GM21390 (cell line): ENCODE data around the gene UMAD1.
A peak's percentile ranks its signal among the peaks of the same experiment; 100 is the strongest.
"Not testable (repeated sequence)": the region's sequence is repeated elsewhere in the genome, so short reads cannot be mapped to it uniquely, and the experiment has no call there.

Experiments
- ATAC-seq: cut with Tn5 transposase; IDR thresholded peaks from one replicate; pipeline ENCODE4 v1.9.1; 2021; ENCODE audit not compliant: unreplicated experiment

Gene UMAD1

GRCh38 chr7:7652798-7653540 is 12.4 kb downstream of the UMAD1 start:
- no peak for ATAC-seq

DNA sequence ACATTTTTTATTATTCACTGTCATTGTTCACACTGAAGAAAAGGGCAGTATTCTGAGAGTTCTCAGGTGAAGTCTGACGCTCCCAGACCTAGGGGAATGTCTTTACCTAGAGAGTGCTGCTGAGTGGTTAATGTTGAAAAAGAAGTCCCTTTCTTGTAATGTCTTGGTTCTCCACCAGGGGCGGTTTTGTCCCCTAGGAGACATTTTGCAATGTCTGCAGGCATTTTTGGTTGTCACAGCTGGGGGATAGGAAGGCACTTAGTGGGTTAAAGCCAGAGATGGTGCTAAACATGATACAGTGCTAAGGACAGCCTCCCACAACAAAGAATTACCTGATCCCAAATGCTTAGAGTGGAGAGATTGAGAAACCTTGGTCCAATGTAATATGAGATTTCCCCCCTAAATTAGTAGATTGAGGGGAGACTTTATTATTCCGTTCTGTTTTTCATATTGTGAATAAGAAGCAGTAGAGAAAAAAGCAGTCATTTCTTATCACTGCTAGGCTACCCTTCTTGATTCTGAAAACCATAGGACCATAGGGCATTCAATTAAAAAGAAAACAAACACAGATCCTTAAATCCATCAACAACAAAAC is 13.1 kb downstream of the UMAD1 start:
- ATAC-seq = no peak

DNA sequence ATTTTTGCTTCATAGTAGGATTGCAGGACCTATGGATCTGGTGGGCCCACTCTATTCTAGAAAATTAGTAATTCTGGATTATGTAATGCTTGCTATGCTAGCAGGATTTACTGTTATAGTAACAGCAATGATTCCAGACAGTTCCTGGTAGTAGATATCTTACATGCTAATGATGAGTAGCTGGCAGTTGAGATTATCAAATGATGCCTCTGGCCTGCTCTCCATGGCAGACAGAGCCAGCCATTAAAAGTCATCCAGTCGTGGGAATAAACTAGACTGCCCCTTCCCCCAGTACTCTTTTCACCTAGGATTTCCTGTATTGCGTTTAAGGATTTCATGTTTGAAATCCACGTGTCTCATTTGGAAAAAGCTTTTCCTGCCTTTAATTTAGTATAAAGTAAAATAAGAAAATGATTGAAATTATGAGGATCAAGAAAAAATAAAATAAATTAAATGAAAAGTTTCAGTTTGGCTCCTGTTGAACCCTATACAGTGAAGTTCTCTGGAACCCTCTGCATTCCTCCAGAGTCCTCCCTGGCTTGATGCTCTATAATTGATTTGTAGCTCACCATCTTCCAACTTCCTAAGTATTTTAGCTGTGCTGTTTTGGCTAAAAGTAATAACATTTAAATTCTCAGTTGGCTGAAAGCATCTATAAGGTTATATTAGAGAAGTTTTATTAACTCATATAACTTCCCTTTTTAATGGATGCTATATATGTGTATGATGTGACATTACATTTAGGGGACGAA is 14.6 kb downstream of the UMAD1 start:
- no peak for ATAC-seq

- ATAC-seq = not testable (repeated sequence)
Observed at GRCh38 chr7:7656459-7656858, 15.9 kb downstream of the UMAD1 start.

DNA sequence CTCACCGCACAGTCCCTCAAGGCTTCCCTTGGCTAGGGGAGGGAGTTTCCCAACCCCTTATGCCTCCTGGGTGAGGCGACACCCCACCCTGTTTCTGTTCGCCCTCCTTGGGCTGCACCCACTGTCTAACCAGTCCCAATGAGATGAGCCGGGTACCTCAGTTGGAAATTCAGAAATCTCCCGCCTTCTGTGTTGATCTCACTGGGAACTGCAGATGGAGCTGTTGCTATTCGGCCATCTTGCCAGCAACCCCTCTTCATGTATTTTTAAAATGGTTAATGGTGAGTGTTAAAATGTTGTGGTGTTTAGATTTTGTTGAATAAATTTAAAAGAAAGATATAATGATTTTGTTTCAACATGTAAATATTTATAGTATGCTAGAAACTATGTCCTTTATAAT is 22.0 kb downstream of the UMAD1 start:
- no peak for ATAC-seq

GRCh38 chr7:7664291-7664690 is 23.7 kb downstream of the UMAD1 start:
- no peak for ATAC-seq

GRCh38 chr7:7665031-7665430 is 24.5 kb downstream of the UMAD1 start:
- ATAC-seq = no peak

DNA sequence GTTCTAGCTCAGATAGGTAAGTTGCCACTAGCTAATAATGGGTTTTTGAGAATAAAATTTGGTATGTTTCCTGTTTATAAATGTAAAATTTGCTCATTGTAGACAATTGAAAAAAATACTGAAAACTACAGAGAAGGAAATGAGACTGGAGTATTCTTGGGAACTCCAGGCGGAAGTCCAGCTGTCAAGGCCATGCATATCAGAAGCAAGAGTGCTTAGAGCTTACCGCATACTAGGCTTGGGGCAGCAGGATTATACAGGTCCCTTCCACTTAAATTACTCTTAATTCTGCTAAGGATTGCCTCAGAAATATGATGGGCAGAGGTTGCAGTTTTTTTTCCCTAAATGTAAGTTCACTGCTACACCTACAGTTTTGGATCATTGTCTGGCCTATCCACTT is 26.6 kb downstream of the UMAD1 start:
- no peak for ATAC-seq

DNA sequence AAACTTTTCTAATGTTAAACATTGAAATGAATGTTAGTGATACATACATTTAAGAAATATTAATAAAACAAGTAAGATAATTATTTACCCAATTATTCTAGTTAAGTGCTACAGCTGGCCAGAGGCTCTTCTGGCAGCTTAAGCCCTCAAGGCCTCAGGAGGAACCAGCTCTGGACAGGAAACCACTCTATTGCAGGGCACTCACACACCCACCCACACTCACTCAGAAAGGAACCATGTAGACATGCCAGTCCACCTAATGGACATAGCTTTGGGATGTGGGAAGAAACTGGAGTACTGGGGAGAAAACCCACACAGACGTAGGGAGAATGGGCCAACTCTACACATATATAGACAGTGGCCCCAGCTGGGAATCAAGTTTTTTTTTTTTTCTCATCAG is 28.2 kb downstream of the UMAD1 start:
- ATAC-seq = no peak

GRCh38 chr7:7670490-7670889 is 29.9 kb downstream of the UMAD1 start:
- ATAC-seq = no peak

DNA sequence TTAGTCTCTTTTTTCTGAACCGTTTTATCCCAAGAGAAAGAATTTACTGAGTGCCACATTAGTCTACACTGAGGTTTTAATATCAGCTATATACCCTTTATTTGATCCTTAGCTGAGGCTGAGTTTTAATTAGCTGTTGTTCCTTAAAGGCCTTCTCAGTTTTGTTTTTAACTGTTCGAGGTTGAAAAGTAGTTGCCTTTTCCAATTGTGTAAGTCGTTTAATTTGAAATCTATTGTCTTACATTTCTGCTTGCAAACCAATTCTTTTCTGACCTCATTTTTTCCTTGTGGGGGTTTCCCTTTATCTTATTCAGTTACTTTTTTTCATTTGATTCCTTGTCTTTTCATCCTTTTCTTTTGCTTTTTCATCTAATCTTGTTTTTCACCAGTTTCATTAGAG is 30.8 kb downstream of the UMAD1 start:
- ATAC-seq = no peak

GRCh38 chr7:7672545-7673239 is 32.1 kb downstream of the UMAD1 start:
- ATAC-seq = no peak

DNA sequence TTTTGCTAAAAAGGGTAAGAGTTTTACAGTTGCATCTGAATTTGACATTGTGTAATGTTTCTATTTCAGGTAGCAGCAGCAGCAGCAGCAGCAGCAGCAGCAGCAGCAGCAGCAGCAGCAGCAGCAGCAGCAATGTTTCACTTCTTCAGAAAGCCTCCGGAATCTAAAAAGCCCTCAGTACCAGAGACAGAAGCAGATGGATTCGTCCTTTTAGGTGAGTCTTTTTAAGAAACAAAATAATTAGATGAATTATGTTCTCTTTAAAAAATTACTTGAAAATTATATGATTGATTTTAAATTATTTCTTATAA is 32.6 kb downstream of the UMAD1 start:
- ATAC-seq = no peak

GRCh38 chr7:7675686-7676085 is 35.1 kb downstream of the UMAD1 start:
- no peak for ATAC-seq

GRCh38 chr7:7679640-7680039 is 39.1 kb downstream of the UMAD1 start:
- not testable (repeated sequence) for ATAC-seq

DNA sequence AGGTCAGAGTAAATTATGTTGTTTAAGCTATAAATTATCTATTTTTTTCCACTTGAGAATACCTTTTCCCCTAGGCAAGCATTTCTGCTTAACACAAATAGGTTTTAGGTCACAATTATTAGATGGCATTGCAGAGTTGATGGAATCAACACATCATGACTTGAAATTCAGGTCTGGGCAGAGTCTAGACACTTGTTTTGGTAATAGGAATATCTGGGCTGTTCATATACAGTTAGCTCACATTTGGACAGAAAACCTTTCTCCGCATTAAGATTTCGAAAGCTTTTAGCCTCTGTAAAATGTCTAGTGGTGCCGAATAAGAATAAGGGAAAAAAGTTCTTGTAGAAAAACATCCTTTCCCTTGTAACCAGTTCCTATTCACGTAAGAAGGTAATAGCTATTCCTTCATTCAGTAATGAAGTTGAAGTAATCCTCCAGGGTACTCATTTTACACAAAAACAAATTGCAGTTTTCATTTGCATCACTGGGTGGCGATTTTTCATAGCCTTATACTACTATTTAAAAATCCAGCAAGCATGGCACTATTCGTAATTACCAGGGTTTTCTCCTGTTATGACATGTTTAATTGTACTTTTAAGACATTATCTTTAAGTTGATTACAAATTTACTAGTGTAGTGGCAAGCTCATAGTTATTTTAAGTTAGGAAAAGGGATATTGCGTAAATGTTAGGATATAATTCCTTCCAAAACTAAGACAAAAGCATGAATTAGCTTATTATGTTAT is 40.8 kb downstream of the UMAD1 start:
- peak; percentile 79 for ATAC-seq

GRCh38 chr7:7681936-7682329 is 41.4 kb downstream of the UMAD1 start:
- no peak for ATAC-seq

DNA sequence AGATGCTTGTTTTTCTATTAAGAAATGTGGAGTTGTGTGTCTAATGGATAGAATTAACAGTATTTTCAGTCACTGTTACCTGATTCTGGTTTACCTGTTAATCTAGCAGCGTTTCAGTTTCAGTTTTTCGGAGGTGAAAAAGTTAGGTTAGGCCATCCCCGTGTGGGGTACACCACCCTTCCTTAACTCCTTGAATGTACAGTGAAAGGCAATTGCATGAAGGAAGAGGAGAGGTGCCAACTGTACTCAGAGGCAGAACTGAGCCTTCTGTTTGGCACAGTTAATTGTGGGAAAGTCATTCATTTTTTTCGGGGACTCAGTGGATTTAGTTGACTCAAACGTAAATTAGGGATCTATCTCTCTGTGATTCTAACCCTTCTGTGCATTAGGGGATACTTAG is 42.3 kb downstream of the UMAD1 start:
- no peak for ATAC-seq

DNA sequence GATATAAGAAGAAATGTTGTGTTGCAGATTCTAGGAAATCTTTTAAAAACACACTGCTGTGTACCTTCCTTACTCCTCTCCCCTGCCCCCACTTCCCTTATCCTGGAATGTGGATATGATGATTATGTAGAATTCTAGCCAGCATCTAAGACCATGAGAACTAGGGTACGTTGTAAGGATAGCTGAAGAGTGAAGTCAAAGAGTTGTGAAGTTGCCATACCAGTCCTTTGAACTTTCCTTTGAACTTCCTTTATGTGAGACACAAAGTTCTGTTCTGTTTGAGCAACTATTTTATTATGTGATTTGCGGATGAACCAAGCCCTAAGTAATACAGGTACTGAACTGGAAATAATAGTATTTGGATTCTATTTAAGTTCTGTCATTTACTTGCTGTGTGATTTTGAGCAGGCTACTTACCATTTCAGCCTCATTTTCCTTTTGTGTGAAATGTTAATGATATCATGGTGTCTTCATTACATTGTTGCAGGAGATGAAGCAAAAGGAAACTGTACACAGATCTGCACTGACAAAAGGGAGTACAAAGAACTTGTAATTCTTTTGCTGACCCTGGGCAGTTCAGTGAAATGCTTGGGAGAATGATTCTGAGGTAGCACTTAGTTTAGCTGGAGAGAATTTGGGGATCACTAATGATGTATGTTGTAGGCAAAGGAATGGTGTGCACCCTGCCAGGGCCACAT is 46.4 kb downstream of the UMAD1 start:
- no peak for ATAC-seq

DNA sequence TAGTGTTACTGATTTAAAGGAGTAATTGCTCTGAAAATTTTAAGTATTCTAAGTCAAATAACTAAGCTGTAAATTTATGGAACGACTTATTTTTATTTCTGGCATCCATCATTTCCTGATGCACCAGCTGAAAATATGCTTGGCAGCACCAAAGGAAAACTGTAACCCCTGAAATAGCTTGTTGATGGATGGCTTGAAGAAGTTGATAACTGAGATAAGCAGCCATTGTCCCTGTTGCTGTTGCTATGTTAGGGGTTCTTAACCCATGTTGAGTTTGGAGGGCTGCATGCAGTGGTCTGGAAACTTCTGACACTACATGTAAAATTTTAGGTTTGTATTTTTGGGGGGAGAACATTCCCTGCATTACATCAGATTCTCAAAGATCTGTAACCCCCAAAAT is 47.2 kb downstream of the UMAD1 start:
- ATAC-seq = no peak

- no peak for ATAC-seq
Observed at GRCh38 chr7:7688310-7688709, 47.8 kb downstream of the UMAD1 start.
